ENCODE measurements around the gene RAB5IF.
"Not testable (repeated sequence)": the region's sequence is repeated elsewhere in the genome, so short reads cannot be mapped to it uniquely, and the experiment has no call there.

Gene RAB5IF

GRCh38 chr20:36587388-36588070 is 18.1 kb upstream of the RAB5IF start:
- no peak for DNase-seq

- DNase-seq: peak; percentile 96
Observed at GRCh38 chr20:36591281-36591680, 14.3 kb upstream of the RAB5IF start.

- DNase-seq: peak; percentile 23 to 64
Observed at GRCh38 chr20:36591854-36592641, 13.5 kb upstream of the RAB5IF start.

- no peak for DNase-seq
Observed at GRCh38 chr20:36593347-36593929, 12.1 kb upstream of the RAB5IF start.

GRCh38 chr20:36599912-36600345 is 5.7 kb upstream of the RAB5IF start:
- no peak for DNase-seq

GRCh38 chr20:36601540-36601939 is 4.0 kb upstream of the RAB5IF start:
- DNase-seq: no peak

GRCh38 chr20:36604952-36605398 is 604 bp upstream of the RAB5IF start:
- DNase-seq: no peak

- no peak for DNase-seq
Observed at GRCh38 chr20:36606158-36607066, 833 bp downstream of the RAB5IF start.

GRCh38 chr20:36607586-36608387 is 2.2 kb downstream of the RAB5IF start:
- no peak for DNase-seq

- DNase-seq: not testable (repeated sequence)
Observed at GRCh38 chr20:36608388-36608728, 2.8 kb downstream of the RAB5IF start.

GRCh38 chr20:36611625-36612024 is 6.0 kb downstream of the RAB5IF start:
- DNase-seq: no peak

GRCh38 chr20:36613974-36614373 is 8.4 kb downstream of the RAB5IF start:
- no peak for DNase-seq

GRCh38 chr20:36614781-36615557 is 9.4 kb downstream of the RAB5IF start:
- no peak for DNase-seq

- no peak for DNase-seq
Observed at GRCh38 chr20:36620917-36621316, 15.3 kb downstream of the RAB5IF start.

GRCh38 chr20:36623444-36623843 is 17.9 kb downstream of the RAB5IF start:
- DNase-seq: no peak

- DNase-seq: no peak
Observed at GRCh38 chr20:36624068-36624943, 18.7 kb downstream of the RAB5IF start.

GRCh38 chr20:36624944-36625324 is 19.4 kb downstream of the RAB5IF start:
- DNase-seq: no peak

GRCh38 chr20:36628076-36628475 is 22.5 kb downstream of the RAB5IF start:
- no peak for DNase-seq

- DNase-seq: no peak
Observed at GRCh38 chr20:36629719-36630681, 24.4 kb downstream of the RAB5IF start.

All from NCI-H524 (cell line).